SK-N-SH treated with all-trans-retinoic acid at 6 μM for 48 hours (cell line): ENCODE data around the gene POLR2F.

Experiments
- ATAC-seq: fragments of 200-7000 bp; cut with Tn5 transposase; 3 replicates; pipeline ENCODE4 v1.9.1; 2020; ENCODE audit warnings: mild to moderate bottlenecking, moderate library complexity
- ARNTL ChIP-seq: fragments of 450-650 bp; formaldehyde crosslinking; IDR thresholded peaks from 2 replicates; pipeline ENCODE4 v1.5.0; 2020; ENCODE audit warnings: low read depth, mild to moderate bottlenecking, moderate library complexity, borderline replicate concordance
- BACH2 ChIP-seq: fragments of 250-450 bp; sonication (Bioruptor Pico); IDR thresholded peaks from 2 replicates; pipeline ENCODE4 v1.9.0; 2021; ENCODE audit warnings: mild to moderate bottlenecking, borderline replicate concordance
- CREB5 ChIP-seq: fragments of 250-450 bp; sonication (Bioruptor Pico); IDR thresholded peaks from 2 replicates; pipeline ENCODE4 v1.5.1; 2020; ENCODE audit warnings: low read depth, mild to moderate bottlenecking, moderate library complexity
- CSDC2 ChIP-seq: fragments of 250-450 bp; sonication (Bioruptor Pico); IDR thresholded peaks from 2 replicates; pipeline ENCODE4 v1.5.0; 2020; ENCODE audit warnings: mild to moderate bottlenecking, moderate library complexity
- CSRNP3 ChIP-seq: fragments of 250-450 bp; sonication (Bioruptor Pico); IDR thresholded peaks from 2 replicates; pipeline ENCODE4 v1.5.1; 2021; ENCODE audit warnings: mild to moderate bottlenecking, moderate library complexity
- ESRRG ChIP-seq: fragments of 250-450 bp; sonication (Bioruptor Pico); IDR thresholded peaks from 2 replicates; pipeline ENCODE4 v1.6.1; 2021; ENCODE audit warnings: mild to moderate bottlenecking
- GLIS3 ChIP-seq: fragments of 250-450 bp; sonication (Bioruptor Pico); IDR thresholded peaks from 2 replicates; pipeline ENCODE4 v1.5.0; 2020; ENCODE audit warnings: mild to moderate bottlenecking, moderate library complexity
- OSR1 ChIP-seq: fragments of 250-450 bp; sonication (Bioruptor Pico); IDR thresholded peaks from 2 replicates; pipeline ENCODE4 v1.8.0; 2022; ENCODE audit warnings: moderate library complexity, mild to moderate bottlenecking, inconsistent platforms
- PATZ1 ChIP-seq: fragments of 250-450 bp; sonication (Bioruptor Pico); IDR thresholded peaks from 2 replicates; pipeline ENCODE4 v1.8.0; 2020; ENCODE audit warnings: mild to moderate bottlenecking, moderate library complexity, borderline replicate concordance
- POU6F1 ChIP-seq: fragments of 250-450 bp; sonication (Bioruptor Pico); IDR thresholded peaks from 2 replicates; pipeline ENCODE4 v1.8.0; 2021; ENCODE audit warnings: low read depth, mild to moderate bottlenecking, moderate library complexity, borderline replicate concordance
- PPARA ChIP-seq: fragments of 250-450 bp; sonication (Bioruptor Pico); IDR thresholded peaks from 2 replicates; pipeline ENCODE4 v1.5.0; 2020; ENCODE audit warnings: mild to moderate bottlenecking, borderline replicate concordance
- RARB ChIP-seq: fragments of 250-450 bp; sonication (Bioruptor Pico); IDR thresholded peaks from 2 replicates; pipeline ENCODE4 v1.8.0; 2021; ENCODE audit warnings: mild to moderate bottlenecking, moderate library complexity
- SNAI2 ChIP-seq: fragments of 250-450 bp; sonication (Bioruptor Pico); IDR thresholded peaks from 2 replicates; pipeline ENCODE4 v1.5.0; 2020; ENCODE audit warnings: mild to moderate bottlenecking, moderate library complexity
- TOX ChIP-seq: fragments of 250-450 bp; sonication (Bioruptor Pico); IDR thresholded peaks from 2 replicates; pipeline ENCODE4 v1.8.0; 2021; ENCODE audit warnings: mild to moderate bottlenecking, moderate library complexity, borderline replicate concordance
- TSHZ2 ChIP-seq: fragments of 250-450 bp; sonication (Bioruptor Pico); IDR thresholded peaks from 2 replicates; pipeline ENCODE4 v1.5.0; 2020; ENCODE audit warnings: mild to moderate bottlenecking, moderate library complexity
- ZNF565 ChIP-seq: fragments of 450-650 bp; formaldehyde crosslinking; conservative IDR thresholded peaks from 2 replicates; pipeline ENCODE4 v1.5.0; 2020; ENCODE audit warnings: low read depth, mild to moderate bottlenecking, moderate library complexity

The POLR2F gene

GRCh38 chr22:37926358-37926757 lies 27.1 kb upstream of the POLR2F start:
- no peak for TF ChIP-seq ARNTL (CRISPR knock-in tag)
- ATAC-seq = no peak

GRCh38 chr22:37926771-37927636 lies 26.5 kb upstream of the POLR2F start:
- no peak for TF ChIP-seq ESRRG (CRISPR knock-in tag)
- no peak for TF ChIP-seq CSDC2 (CRISPR knock-in tag)
- no peak for TF ChIP-seq GLIS3
- no peak for TF ChIP-seq CREB5 (CRISPR knock-in tag)
- TF ChIP-seq POU6F1 (CRISPR knock-in tag) = no peak
- TF ChIP-seq SNAI2 = no peak
- TF ChIP-seq OSR1 = no peak
- TF ChIP-seq CSRNP3 (CRISPR knock-in tag) = no peak
- no peak for TF ChIP-seq PATZ1 (CRISPR knock-in tag)
- TF ChIP-seq ZNF565 (CRISPR knock-in tag) = no peak
- TF ChIP-seq PPARA (CRISPR knock-in tag) = no peak
- no peak for TF ChIP-seq BACH2 (CRISPR knock-in tag)
- no peak for TF ChIP-seq TOX (CRISPR knock-in tag)
- no peak for ATAC-seq

GRCh38 chr22:37927637-37927936 lies 25.9 kb upstream of the POLR2F start:
- ATAC-seq = no peak

More at GRCh38 chr22:37927637-37927936, 25.9 kb upstream of the POLR2F start:
- TF ChIP-seq TOX (CRISPR knock-in tag) = no peak
- TF ChIP-seq CSDC2 (CRISPR knock-in tag) = no peak
- TF ChIP-seq PATZ1 (CRISPR knock-in tag) = no peak
- TF ChIP-seq RARB (CRISPR knock-in tag) = no peak
- TF ChIP-seq TSHZ2 (CRISPR knock-in tag) = no peak
- TF ChIP-seq POU6F1 (CRISPR knock-in tag) = no peak
- TF ChIP-seq CSRNP3 (CRISPR knock-in tag) = no peak
- no peak for TF ChIP-seq BACH2 (CRISPR knock-in tag)
- TF ChIP-seq SNAI2 = no peak
- TF ChIP-seq, all 23 proteins: peak for 0
